Astrocyte (in vitro differentiated cells and primary cell): ENCODE measurements around the gene UBE2Z. TPM values are rescaled to one million over a fixed set of nuclear protein-coding genes. Genes with fewer than 3 reads are reported as not detected.

Source experiments
- DNase-seq: peaks from one replicate; pipeline ENCODE4 v3.0.0-alpha.2; 2010; ENCODE audit warnings: low read depth
- FAIRE-seq: peaks from 2 replicates; lab custom pipeline; 2011; peaks lifted over from hg19 to GRCh38; lab: Jason Lieb, UNC
- H2AFZ ChIP-seq: 2 replicates; pipeline ENCODE4 v1.6.0; 2012; ENCODE audit warnings: low read depth, low read length, inconsistent platforms
- H3K27ac ChIP-seq: 2 replicates; pipeline ENCODE4 v1.5.1; 2011; ENCODE audit warnings: low read depth, low read length, inconsistent platforms
- H3K27me3 ChIP-seq: 2 replicates; pipeline ENCODE4 v1.6.0; 2011; ENCODE audit warnings: low read length, inconsistent platforms; ENCODE audit not compliant: insufficient read depth
- H3K36me3 ChIP-seq: 2 replicates; pipeline ENCODE4 v1.5.1; 2011; ENCODE audit warnings: low read length, inconsistent platforms; ENCODE audit not compliant: insufficient read depth
- H3K4me1 ChIP-seq: 2 replicates; pipeline ENCODE4 v1.5.1; 2011; ENCODE audit warnings: low read length, inconsistent platforms; ENCODE audit not compliant: insufficient read depth
- H3K4me2 ChIP-seq: 2 replicates; pipeline ENCODE4 v1.6.0; 2012; ENCODE audit warnings: low read length, inconsistent platforms
- H3K4me3 ChIP-seq: 2 replicates; pipeline ENCODE4 v1.5.1; 2011; ENCODE audit warnings: low read depth, mild to moderate bottlenecking, low read length, inconsistent platforms; ENCODE audit not compliant: insufficient read depth
- H3K79me2 ChIP-seq: 2 replicates; pipeline ENCODE4 v1.6.0; 2012; ENCODE audit warnings: mild to moderate bottlenecking, low read length, inconsistent platforms; ENCODE audit not compliant: insufficient read depth
- H3K9ac ChIP-seq: 2 replicates; pipeline ENCODE4 v1.6.0; 2012; ENCODE audit warnings: mild to moderate bottlenecking, low read length, inconsistent platforms
- H3K9me3 ChIP-seq: 2 replicates; pipeline ENCODE4 v1.5.1; 2012; ENCODE audit warnings: low read depth, mild to moderate bottlenecking, low read length, inconsistent platforms; ENCODE audit not compliant: insufficient read depth
- H4K20me1 ChIP-seq: 2 replicates; pipeline ENCODE4 v1.6.0; 2012; ENCODE audit warnings: low read length, inconsistent platforms; ENCODE audit not compliant: insufficient read depth
- H3K27ac Mint-ChIP-seq: one replicate; pipeline ENCODE4 v1.8.0; 2021; ENCODE audit warnings: mild to moderate bottlenecking, mixed read lengths; ENCODE audit not compliant: unreplicated experiment
- H3K27me3 Mint-ChIP-seq: one replicate; pipeline ENCODE4 v1.8.0; 2021; ENCODE audit warnings: low read depth, mixed read lengths; ENCODE audit not compliant: unreplicated experiment
- H3K36me3 Mint-ChIP-seq: one replicate; pipeline ENCODE4 v1.8.0; 2021; ENCODE audit warnings: low read depth, mixed read lengths; ENCODE audit not compliant: unreplicated experiment
- H3K4me1 Mint-ChIP-seq: one replicate; pipeline ENCODE4 v1.8.0; 2021; ENCODE audit warnings: low read depth, mixed read lengths; ENCODE audit not compliant: unreplicated experiment
- H3K4me3 Mint-ChIP-seq: one replicate; pipeline ENCODE4 v1.8.0; 2021; ENCODE audit warnings: mild to moderate bottlenecking, moderate library complexity, mixed read lengths; ENCODE audit not compliant: unreplicated experiment
- H3K9me3 Mint-ChIP-seq: one replicate; pipeline ENCODE4 v1.8.0; 2021; ENCODE audit warnings: mild to moderate bottlenecking, mixed read lengths; ENCODE audit not compliant: unreplicated experiment
- EZH2 ChIP-seq: IDR thresholded peaks from 2 replicates; pipeline ENCODE4 v1.6.1; 2012; ENCODE audit warnings: mild to moderate bottlenecking, low read length, inconsistent platforms; ENCODE audit not compliant: insufficient read depth
- total RNA-seq: library from RNA; stranded (reverse); gene quantifications from 2 replicates; pipeline ENCODE4 v1.2.1, GENCODE V29; 2021
- TF ChIP-seq, protein P1 (sequence below): IDR thresholded peaks from 2 replicates; pipeline ENCODE4 v1.5.1; 2011; ENCODE audit warnings: low read depth, mild to moderate bottlenecking, inconsistent platforms, low read length, moderate library complexity; ENCODE audit not compliant: insufficient read depth

UBE2Z gene
- total RNA-seq, 1 donor from 2014 or later: 103 TPM

DNA sequence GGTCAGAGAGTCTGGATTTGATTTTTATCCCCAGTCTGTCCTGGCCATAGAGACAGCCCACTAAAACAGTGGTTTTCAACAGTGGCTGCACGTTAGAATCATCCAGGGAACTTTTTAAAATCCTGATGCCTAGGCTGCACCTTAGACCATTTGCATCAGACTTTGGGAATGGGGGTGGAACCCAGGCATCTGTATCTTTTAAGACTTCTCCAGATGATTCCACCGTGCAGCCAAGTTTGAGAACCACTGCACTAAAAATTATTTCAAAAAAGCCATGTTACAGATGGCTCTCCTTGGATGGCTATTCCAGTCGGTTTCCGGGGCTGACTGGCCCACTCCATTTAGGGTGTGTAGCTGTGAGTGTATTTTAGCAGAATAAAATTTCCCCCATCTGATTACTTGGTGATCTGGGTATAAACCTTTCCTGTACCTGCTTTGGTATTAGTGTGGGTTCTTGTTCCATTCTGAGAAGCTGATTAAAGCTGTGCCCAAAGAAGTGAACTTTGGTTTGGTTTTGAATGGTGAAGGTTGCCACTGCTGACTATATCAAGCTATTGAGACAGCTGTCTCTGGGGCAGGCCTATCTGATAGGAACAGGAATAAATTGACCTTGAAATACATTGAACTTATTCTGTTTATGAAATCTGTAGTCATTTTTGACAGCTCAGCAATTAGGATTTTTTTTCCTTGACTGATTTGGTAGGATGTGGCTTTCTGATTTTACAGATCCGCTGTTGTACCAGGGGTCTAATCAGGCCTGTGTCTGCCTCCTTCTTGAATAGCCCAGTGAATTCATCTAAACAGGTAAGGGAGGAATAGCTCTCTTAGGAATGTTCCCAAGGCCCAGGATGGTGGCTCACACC, 14.3 kb upstream of the UBE2Z start:
- Histone ChIP-seq H3K4me3 (peak overlapping the region; percentile 82), H3K9me3 (no peaks in the 10 kb centered on the region), H3K4me1 (peaks cover 5% of the 10 kb centered on the region), H3K9ac (peak overlapping the region; percentile 91), H3K27ac (no peak overlapping the region), H3K36me3 (peaks cover 21% of the 10 kb centered on the region), H4K20me1 (peaks cover 8% of the 10 kb centered on the region), H3K79me2 (peaks cover 29% of the 10 kb centered on the region), H3K27me3 (no peaks in the 10 kb centered on the region), H2AFZ (peak overlapping the region; percentile 58), H3K4me2 (peak overlapping the region; percentile 92)
- Mint-ChIP-seq H3K27ac (peak overlapping the region; percentile 84), H3K4me3 (peak overlapping the region; percentile 99), H3K4me1 (peaks cover 4% of the 10 kb centered on the region), H3K36me3 (peaks cover 8% of the 10 kb centered on the region), H3K9me3 (no peaks in the 10 kb centered on the region), H3K27me3 (no peaks in the 10 kb centered on the region)
- FAIRE-seq: no peak
- no peak for DNase-seq
- TF ChIP-seq EZH2: no peak
- TF ChIP-seq, protein P1, sequence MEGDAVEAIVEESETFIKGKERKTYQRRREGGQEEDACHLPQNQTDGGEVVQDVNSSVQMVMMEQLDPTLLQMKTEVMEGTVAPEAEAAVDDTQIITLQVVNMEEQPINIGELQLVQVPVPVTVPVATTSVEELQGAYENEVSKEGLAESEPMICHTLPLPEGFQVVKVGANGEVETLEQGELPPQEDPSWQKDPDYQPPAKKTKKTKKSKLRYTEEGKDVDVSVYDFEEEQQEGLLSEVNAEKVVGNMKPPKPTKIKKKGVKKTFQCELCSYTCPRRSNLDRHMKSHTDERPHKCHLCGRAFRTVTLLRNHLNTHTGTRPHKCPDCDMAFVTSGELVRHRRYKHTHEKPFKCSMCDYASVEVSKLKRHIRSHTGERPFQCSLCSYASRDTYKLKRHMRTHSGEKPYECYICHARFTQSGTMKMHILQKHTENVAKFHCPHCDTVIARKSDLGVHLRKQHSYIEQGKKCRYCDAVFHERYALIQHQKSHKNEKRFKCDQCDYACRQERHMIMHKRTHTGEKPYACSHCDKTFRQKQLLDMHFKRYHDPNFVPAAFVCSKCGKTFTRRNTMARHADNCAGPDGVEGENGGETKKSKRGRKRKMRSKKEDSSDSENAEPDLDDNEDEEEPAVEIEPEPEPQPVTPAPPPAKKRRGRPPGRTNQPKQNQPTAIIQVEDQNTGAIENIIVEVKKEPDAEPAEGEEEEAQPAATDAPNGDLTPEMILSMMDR: no peak

DNA sequence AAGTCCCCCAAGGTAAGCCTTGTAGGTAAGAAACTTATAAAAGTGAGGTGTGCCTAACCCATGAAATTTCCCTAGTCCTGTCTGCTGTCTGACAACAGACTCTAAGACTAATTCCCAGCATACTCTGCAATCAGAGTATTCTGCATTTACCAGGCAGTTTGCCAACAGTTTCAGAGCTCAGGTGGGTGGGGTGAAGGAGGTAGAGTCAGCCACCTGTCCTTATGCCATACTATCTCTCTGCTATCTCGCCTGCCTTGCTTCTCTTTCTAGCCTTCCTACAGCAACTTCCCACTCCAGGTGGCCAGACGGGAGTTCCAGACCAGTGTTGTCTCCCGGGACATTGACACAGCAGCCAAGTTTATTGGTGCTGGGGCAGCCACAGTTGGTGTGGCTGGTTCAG, 13.3 kb upstream of the UBE2Z start:
- no peak overlapping the region for H2AFZ ChIP-seq
- no peak overlapping the region for H3K4me2 ChIP-seq
- FAIRE-seq (no peak), DNase-seq (no peak)
- H3K79me2 ChIP-seq: peaks cover 29% of the 10 kb centered on the region
- Mint-ChIP-seq H3K4me1 (peaks cover 4% of the 10 kb centered on the region), H3K36me3 (peaks cover 8% of the 10 kb centered on the region), H3K9me3 (no peaks in the 10 kb centered on the region), H3K4me3 (no peak overlapping the region), H3K27me3 (no peaks in the 10 kb centered on the region), H3K27ac (no peak overlapping the region)
- H3K27ac ChIP-seq: no peak overlapping the region
- peaks cover 21% of the 10 kb centered on the region for H3K36me3 ChIP-seq
- H3K27me3 ChIP-seq: no peaks in the 10 kb centered on the region
- H3K9me3 ChIP-seq: no peaks in the 10 kb centered on the region
- H4K20me1 ChIP-seq: peaks cover 8% of the 10 kb centered on the region
- TF ChIP-seq, protein P1: no peak
- no peak for TF ChIP-seq EZH2
- no peak overlapping the region for H3K9ac ChIP-seq
- no peak overlapping the region for H3K4me3 ChIP-seq
- H3K4me1 ChIP-seq: peaks cover 5% of the 10 kb centered on the region

DNA sequence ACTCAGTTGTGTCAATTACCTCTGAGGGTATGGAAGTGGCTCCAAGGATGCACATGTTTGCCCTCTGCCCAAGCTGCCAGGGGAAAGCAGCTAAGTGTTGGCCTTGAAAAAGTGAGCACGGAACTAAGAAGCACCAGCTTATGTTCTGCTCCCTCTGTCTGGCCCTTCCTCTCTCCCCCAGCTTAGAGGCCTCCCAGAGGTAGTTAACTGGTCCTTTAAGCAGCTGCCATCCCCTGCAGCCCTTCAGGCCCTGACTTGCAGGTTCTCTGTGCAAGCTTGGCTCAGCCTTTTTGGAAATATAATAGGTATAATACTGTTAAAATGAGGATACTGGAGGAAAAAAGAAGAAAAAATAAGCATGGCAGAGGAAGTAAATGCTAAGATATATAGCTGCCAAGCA, 7.0 kb upstream of the UBE2Z start:
- H3K36me3 ChIP-seq: peaks cover 6% of the 10 kb centered on the region
- peaks cover 6% of the 10 kb centered on the region for H3K36me3 Mint-ChIP-seq
- no peaks in the 10 kb centered on the region for H3K27me3 ChIP-seq
- H3K9ac ChIP-seq: no peak overlapping the region
- TF ChIP-seq, protein P1: no peak
- no peak for TF ChIP-seq EZH2
- H3K27me3 Mint-ChIP-seq: no peaks in the 10 kb centered on the region
- no peaks in the 10 kb centered on the region for H3K79me2 ChIP-seq
- DNase-seq: no peak
- no peak overlapping the region for H3K27ac Mint-ChIP-seq
- H3K9me3 ChIP-seq: no peaks in the 10 kb centered on the region
- no peaks in the 10 kb centered on the region for H3K9me3 Mint-ChIP-seq
- no peak overlapping the region for H2AFZ ChIP-seq
- no peaks in the 10 kb centered on the region for H4K20me1 ChIP-seq
- no peak overlapping the region for H3K4me2 ChIP-seq
- no peaks in the 10 kb centered on the region for H3K4me1 Mint-ChIP-seq
- H3K4me3 ChIP-seq: no peak overlapping the region
- no peak overlapping the region for H3K4me3 Mint-ChIP-seq
- H3K27ac ChIP-seq: no peak overlapping the region
- no peaks in the 10 kb centered on the region for H3K4me1 ChIP-seq
- FAIRE-seq: no peak
